Measurements from ENCODE around the gene RNF169. TPM values are rescaled to one million over a fixed set of nuclear protein-coding genes. Genes with fewer than 3 reads are reported as not detected.

Gene RNF169
- total and polyA plus RNA-seq, 9 of the 15 experiments (the other 6 are each of a cell fraction or from before 2014, with no cell fraction given) = 0.68 to 18.1 (median 10.1) TPM

DNA sequence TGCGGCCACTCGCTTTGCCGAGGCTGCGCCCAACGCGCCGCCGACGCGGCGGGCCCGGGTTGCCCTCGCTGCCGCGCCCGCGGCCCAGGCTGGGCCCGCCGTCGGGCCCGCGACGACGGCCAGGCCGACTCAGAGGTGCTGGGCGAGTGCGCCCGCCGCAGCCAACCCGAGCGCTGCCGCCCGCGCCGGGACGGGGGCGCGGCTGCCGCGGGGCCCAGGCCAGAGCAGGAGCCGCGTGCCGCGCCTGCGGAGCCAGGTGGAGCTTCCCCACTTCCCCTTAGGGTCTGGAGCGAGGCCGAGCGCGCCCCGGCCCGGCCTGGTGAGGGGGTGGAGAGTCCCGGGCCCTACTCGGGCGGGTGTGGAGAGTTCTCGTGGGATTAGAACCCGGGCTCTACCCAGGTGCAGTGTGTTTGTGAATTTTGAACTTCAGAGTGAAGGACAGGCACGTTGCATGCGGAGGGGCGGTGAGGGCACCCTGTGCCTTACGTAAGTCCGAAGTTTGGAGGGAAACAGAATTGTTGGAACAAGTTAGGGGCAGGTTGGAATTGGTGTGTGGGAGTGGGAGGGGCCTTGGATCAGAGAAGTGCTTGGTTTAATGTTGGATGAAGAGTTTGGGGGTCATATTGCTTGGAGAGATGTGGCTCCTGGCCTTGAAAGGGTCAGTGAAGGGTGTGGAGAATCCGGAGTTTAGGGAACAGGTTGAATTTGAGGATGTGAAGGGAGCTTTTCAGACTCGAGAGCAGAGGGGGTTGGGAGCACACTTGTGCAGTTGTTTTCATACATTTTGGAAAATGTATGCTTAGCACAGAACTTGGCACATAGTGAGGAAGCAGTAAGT lies 697 bp downstream of the RNF169 start (continued):
- TF ChIP-seq ZNF12 (CRISPR knock-in tag; IDR thresholded peaks at IDR 0.05) (0 out of 2 replicates have a peak, but pooled peaks have one; percentile 30), CHD1 (IDR thresholded peaks at IDR 0.05; ENCODE audit: low read length) (no peak), PCBP2 (IDR thresholded peaks at IDR 0.05; ENCODE audit: low read depth, low read length, poor library complexity, severe bottlenecking) (no peak), TEAD4 (IDR thresholded peaks at IDR 0.05; ENCODE audit: low read length) (no peak; the same call in 1 of the 2 replicates), TEAD4 (CRISPR knock-in tag; IDR thresholded peaks at IDR 0.05; ENCODE audit: borderline replicate concordance) (peak; percentile 30; the same call in 1 of the 2 replicates), KLF16 (IDR thresholded peaks at IDR 0.05) (no peak), STAT5A (IDR thresholded peaks at IDR 0.05; ENCODE audit: borderline replicate concordance, low read length) (no peak), ZNF347 (CRISPR knock-in tag; IDR thresholded peaks at IDR 0.05; ENCODE audit: low read depth) (no peak), GTF2A2 (tag; IDR thresholded peaks at IDR 0.05) (no peak), ZNF561 (CRISPR knock-in tag; conservative IDR thresholded peaks at IDR 0.05) (no peak), PCBP1 (IDR thresholded peaks at IDR 0.05; ENCODE audit: low read depth, low read length, poor library complexity, severe bottlenecking) (no peak), ZNF239 (CRISPR knock-in tag; IDR thresholded peaks at IDR 0.05) (no peak), ZNF655 (CRISPR knock-in tag; IDR thresholded peaks at IDR 0.05) (no peak), MIER1 (IDR thresholded peaks at IDR 0.05; ENCODE audit: low read depth) (0 out of 2 replicates have a peak, but pooled peaks have one; percentile 32), RBM22 (IDR thresholded peaks at IDR 0.05; ENCODE audit: low read depth, low read length, poor library complexity, severe bottlenecking) (no peak), PHF8 (IDR thresholded peaks at IDR 0.05; ENCODE audit: borderline replicate concordance, low read length) (peak; percentile 52; the same call in 1 of the 2 replicates), NFIC (IDR thresholded peaks at IDR 0.05) (no peak), SETDB1 (IDR thresholded peaks at IDR 0.05; ENCODE audit: low read length) (no peak), C11orf30 (IDR thresholded peaks at IDR 0.05; ENCODE audit: low read depth) (no peak), TBL1XR1 (IDR thresholded peaks at IDR 0.05; ENCODE audit: low read length in 2 of 2) (no peak), MAZ (CRISPR knock-in tag; conservative IDR thresholded peaks at IDR 0.05 in 1 of 2, IDR thresholded peaks at IDR 0.05 in 1 of 2) (0 out of 4 replicates have a peak, but pooled peaks of 1 of the 2 experiments have one; percentile 16), HNRNPUL1 (IDR thresholded peaks at IDR 0.05; ENCODE audit: low read length) (no peak)
- TF ChIP-seq, protein P1, sequence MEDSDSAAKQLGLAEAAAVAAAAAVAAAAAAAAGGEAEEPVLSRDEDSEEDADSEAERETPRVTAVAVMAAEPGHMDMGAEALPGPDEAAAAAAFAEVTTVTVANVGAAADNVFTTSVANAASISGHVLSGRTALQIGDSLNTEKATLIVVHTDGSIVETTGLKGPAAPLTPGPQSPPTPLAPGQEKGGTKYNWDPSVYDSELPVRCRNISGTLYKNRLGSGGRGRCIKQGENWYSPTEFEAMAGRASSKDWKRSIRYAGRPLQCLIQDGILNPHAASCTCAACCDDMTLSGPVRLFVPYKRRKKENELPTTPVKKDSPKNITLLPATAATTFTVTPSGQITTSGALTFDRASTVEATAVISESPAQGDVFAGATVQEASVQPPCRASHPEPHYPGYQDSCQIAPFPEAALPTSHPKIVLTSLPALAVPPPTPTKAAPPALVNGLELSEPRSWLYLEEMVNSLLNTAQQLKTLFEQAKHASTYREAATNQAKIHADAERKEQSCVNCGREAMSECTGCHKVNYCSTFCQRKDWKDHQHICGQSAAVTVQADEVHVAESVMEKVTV (CRISPR knock-in tag; IDR thresholded peaks at IDR 0.05) = no peak
- TF ChIP-seq, protein P2, sequence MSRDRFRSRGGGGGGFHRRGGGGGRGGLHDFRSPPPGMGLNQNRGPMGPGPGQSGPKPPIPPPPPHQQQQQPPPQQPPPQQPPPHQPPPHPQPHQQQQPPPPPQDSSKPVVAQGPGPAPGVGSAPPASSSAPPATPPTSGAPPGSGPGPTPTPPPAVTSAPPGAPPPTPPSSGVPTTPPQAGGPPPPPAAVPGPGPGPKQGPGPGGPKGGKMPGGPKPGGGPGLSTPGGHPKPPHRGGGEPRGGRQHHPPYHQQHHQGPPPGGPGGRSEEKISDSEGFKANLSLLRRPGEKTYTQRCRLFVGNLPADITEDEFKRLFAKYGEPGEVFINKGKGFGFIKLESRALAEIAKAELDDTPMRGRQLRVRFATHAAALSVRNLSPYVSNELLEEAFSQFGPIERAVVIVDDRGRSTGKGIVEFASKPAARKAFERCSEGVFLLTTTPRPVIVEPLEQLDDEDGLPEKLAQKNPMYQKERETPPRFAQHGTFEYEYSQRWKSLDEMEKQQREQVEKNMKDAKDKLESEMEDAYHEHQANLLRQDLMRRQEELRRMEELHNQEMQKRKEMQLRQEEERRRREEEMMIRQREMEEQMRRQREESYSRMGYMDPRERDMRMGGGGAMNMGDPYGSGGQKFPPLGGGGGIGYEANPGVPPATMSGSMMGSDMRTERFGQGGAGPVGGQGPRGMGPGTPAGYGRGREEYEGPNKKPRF (IDR thresholded peaks at IDR 0.05; ENCODE audit: low read depth, low read length) = no peak

Data from K562 (cell line).